SU-DHL-6 (cell line): ENCODE results near the gene C1QL4.

ENCODE experiments used
- EZH2phosphoT487 ChIP-seq: fragments of 200-600 bp; sonication (generic), shearing (Covaris generic); conservative IDR thresholded peaks from 2 replicates; pipeline ENCODE4 v1.6.1; 2018; ENCODE audit warnings: mild to moderate bottlenecking, antibody characterized with exemption, low read length, moderate library complexity, mixed read lengths
- TF ChIP-seq, protein P1 (sequence below): fragments of 200-600 bp; sonication (generic); IDR thresholded peaks from one replicate; pipeline ENCODE4 v1.5.1; 2017; ENCODE audit warnings: antibody characterized with exemption, mild to moderate bottlenecking, low read length, moderate library complexity; ENCODE audit not compliant: insufficient read depth, poor library complexity, severe bottlenecking

DNA sequence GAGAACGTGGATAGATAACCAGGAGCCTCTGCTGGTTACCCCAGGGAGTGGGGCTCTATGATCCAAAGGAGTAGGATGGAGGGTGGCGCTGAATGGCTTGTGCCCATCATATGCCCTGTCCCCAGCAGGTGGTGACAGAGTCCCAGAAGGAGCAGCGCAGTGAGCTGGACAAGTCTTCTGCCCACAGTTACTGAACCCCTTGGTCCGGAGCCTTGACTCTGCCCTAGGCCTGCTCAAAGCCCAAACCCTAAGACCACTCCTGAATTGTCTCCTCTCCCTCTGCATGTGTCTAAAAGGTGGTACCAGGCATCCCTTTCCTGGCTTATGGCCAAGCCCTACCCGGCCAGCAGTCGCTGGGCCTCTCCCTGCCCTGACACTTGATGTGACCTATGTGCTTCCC lies 38.8 kb downstream of the C1QL4 start:
- TF ChIP-seq, protein P1, sequence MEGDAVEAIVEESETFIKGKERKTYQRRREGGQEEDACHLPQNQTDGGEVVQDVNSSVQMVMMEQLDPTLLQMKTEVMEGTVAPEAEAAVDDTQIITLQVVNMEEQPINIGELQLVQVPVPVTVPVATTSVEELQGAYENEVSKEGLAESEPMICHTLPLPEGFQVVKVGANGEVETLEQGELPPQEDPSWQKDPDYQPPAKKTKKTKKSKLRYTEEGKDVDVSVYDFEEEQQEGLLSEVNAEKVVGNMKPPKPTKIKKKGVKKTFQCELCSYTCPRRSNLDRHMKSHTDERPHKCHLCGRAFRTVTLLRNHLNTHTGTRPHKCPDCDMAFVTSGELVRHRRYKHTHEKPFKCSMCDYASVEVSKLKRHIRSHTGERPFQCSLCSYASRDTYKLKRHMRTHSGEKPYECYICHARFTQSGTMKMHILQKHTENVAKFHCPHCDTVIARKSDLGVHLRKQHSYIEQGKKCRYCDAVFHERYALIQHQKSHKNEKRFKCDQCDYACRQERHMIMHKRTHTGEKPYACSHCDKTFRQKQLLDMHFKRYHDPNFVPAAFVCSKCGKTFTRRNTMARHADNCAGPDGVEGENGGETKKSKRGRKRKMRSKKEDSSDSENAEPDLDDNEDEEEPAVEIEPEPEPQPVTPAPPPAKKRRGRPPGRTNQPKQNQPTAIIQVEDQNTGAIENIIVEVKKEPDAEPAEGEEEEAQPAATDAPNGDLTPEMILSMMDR, result no peak
- TF ChIP-seq EZH2phosphoT487, result no peak
